Activated T-cell treated with anti-CD3 and anti-CD28 coated beads, Interleukin-2, amount 50 U/mL, for 24 hours (primary cell): Measurements from ENCODE around the gene DOCK6.
"Not testable (repeated sequence)": the region's sequence is repeated elsewhere in the genome, so short reads cannot be mapped to it uniquely, and the experiment has no call there.

Experiments used
- DNase-seq: peaks from one replicate; pipeline ENCODE4 v3.0.0-alpha.2; 2020
- H3K27ac Mint-ChIP-seq: 2 replicates; pipeline ENCODE4 v1.8.0; 2020; ENCODE audit warnings: mild to moderate bottlenecking, mixed read lengths
- H3K27me3 Mint-ChIP-seq: 2 replicates; pipeline ENCODE4 v1.8.0; 2020; ENCODE audit warnings: mixed read lengths
- H3K36me3 Mint-ChIP-seq: 2 replicates; pipeline ENCODE4 v1.8.0; 2020; ENCODE audit warnings: low read depth, mixed read lengths
- H3K4me1 Mint-ChIP-seq: 2 replicates; pipeline ENCODE4 v1.8.0; 2020; ENCODE audit warnings: low read depth, mixed read lengths
- H3K4me3 Mint-ChIP-seq: 2 replicates; pipeline ENCODE4 v1.8.0; 2020; ENCODE audit warnings: mild to moderate bottlenecking, moderate library complexity, mixed read lengths
- H3K9me3 Mint-ChIP-seq: 2 replicates; pipeline ENCODE4 v1.8.0; 2020; ENCODE audit warnings: mixed read lengths

Gene DOCK6

DNA sequence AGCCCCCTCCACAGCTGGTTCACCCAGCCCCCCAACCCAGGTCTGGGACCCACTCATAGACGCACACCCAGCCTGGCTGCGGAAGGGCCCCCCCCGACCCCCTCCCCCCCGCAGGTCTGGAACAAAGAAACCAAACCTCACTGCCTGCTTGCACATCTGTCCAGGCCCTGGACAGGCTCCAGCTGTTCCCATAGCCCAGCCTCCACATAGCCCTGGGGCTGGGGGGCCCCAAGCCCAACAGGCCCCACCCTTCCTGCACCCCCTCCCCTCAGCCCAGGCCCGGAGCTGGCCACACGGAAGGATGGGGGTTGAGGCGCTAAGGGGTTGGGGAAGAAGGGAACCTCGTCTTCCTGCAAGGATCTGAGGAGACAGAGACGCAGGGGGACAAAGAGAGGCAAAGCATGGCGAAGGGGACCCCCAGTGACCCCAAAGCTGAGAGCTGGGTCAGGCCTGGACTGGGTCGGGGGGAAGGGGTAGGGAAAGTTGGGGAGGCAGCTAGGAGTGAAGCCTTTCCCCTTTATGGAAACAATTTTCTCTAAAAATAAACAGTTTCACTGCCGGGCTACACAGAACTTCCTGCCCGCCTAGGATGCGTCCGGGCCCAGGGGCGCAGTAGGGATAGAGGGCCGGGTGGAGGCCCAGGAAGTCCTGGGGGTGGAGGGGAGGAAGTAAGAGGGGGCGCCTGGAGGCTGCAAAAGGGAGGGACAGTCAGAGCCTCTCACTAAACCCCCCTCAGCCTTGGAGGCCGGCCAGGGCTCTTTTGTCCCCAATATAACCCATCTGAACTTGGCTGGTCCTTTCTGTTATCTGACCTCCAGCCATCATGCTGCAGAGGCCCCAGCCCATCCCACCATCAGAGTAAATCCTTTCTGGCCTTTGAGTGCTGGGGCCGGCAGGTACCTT lies 67.4 kb downstream of the DOCK6 start:
- Mint-ChIP-seq H3K9me3 (no peaks in the 10 kb centered on the region), H3K4me3 (no peak overlapping the region), H3K27ac (no peak overlapping the region), H3K4me1 (peaks cover 8% of the 10 kb centered on the region), H3K36me3 (no peaks in the 10 kb centered on the region), H3K27me3 (peaks cover 20% of the 10 kb centered on the region)
- no peak for DNase-seq

- Mint-ChIP-seq H3K9me3 (no peaks in the 10 kb centered on the region), H3K36me3 (no peaks in the 10 kb centered on the region), H3K27me3 (peaks cover 20% of the 10 kb centered on the region), H3K27ac (no peak overlapping the region), H3K4me1 (peaks cover 8% of the 10 kb centered on the region), H3K4me3 (no peak overlapping the region)
- no peak for DNase-seq
Measured at GRCh38 chr19:11194173-11194572, 68.2 kb downstream of the DOCK6 start.

DNA sequence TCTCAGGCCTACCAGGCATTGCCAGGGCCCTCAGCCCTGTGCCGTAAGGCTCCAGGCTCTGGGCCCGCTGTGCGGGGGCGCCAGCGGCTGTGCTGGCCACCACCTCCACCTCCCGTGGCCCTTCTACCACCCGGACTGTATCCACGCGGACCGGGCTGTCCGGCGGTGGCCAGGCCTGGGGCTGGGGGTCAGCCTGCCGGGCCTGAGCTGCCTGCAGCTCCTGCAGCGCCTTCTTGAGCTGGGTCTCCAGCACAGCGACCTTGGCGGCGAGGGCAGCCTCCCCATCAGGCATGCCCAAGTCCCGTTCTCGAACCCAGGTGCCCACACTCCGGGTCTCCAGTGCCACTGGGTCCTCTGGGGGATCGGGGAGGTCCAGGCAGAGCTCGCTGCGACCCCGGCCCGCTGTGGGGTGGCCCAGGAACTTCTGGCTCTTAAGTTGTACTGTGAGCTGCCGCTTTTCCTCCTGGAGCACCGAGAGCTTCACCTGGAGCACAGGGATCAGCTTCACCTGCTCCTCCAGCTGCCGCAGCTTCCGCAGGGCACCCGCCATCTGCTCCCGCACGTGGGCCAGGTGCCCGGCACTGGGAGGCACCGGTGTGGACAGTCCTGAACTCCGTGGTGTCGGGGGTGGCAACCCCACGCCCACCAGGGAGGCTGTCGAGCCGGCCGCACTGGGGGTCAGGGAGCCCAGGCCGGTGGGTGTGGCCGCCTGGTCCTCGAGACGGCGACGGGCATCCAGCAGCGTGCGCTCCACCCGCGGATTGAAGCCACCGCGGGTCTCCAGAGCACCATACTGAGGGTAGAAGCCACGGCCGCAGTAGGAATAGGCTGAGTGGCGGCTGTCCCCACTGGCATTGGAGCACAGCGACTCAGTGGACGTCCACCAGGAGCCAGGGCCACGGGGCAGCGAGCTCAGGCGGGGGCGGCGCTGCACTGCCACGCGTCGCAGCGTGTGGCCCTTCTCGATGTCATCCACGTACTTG lies 69.1 kb downstream of the DOCK6 start:
- H3K27ac Mint-ChIP-seq = no peak overlapping the region
- no peaks in the 10 kb centered on the region for H3K36me3 Mint-ChIP-seq
- H3K4me3 Mint-ChIP-seq = no peak overlapping the region
- peaks cover 20% of the 10 kb centered on the region for H3K27me3 Mint-ChIP-seq
- no peaks in the 10 kb centered on the region for H3K9me3 Mint-ChIP-seq
- no peak for DNase-seq
- H3K4me1 Mint-ChIP-seq = peaks cover 8% of the 10 kb centered on the region

DNA sequence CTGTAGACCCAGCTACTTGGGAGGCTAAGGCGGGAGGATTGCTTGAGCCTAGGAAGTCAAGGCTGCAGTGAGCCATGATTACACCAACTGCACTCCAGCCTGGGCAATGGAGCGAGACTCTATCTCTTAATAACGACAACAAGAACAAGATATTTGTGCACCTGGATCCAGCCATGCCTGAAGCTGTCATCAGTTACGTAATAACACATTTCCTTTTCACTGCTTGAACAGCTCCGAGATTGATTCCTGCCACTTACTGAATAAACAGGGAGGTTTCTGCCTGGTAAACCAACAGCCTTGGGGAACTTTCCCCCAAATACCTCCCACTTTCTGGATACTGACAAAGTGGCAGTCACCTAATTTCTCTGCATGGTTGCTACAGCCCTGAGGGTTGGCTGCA lies 70.4 kb downstream of the DOCK6 start:
- peaks cover 17% of the 10 kb centered on the region for H3K27me3 Mint-ChIP-seq
- DNase-seq = no peak
- no peaks in the 10 kb centered on the region for H3K36me3 Mint-ChIP-seq
- no peaks in the 10 kb centered on the region for H3K9me3 Mint-ChIP-seq
- H3K4me3 Mint-ChIP-seq = no peak overlapping the region
- H3K4me1 Mint-ChIP-seq = peaks cover 4% of the 10 kb centered on the region
- H3K27ac Mint-ChIP-seq = no peak overlapping the region

DNA sequence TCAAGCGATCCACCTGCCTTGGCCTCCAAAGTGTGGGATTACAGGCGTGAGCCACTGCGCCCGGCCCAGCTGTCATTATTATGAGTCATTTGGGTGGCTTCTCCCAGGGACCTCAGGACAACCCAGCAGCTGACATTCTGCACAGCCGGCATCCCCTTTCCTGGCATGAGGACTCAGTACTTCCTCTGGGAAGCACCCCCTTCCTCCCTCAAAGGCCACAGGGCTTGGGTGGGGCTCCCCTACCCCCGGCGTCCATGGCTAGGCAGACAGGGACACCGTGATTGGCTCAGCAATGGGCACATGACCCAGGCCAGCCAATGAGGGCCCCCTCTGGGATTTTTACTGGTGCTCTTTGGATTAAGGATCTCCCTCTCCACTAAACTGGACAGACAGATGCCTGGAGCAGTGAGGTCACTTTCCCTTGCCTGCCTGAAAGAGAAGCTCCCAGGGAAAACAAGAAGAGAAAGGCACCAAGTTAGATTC lies 71.0 kb downstream of the DOCK6 start:
- no peak overlapping the region for H3K27ac Mint-ChIP-seq
- no peak overlapping the region for H3K4me3 Mint-ChIP-seq
- peaks cover 2% of the 10 kb centered on the region for H3K4me1 Mint-ChIP-seq
- no peaks in the 10 kb centered on the region for H3K36me3 Mint-ChIP-seq
- peaks cover 14% of the 10 kb centered on the region for H3K27me3 Mint-ChIP-seq
- H3K9me3 Mint-ChIP-seq = no peaks in the 10 kb centered on the region
- DNase-seq = no peak

- Mint-ChIP-seq H3K4me3 (no peak overlapping the region), H3K9me3 (no peaks in the 10 kb centered on the region), H3K27me3 (peaks cover 7% of the 10 kb centered on the region), H3K27ac (no peak overlapping the region), H3K36me3 (no peaks in the 10 kb centered on the region), H3K4me1 (peaks cover under 1% of the 10 kb centered on the region)
- DNase-seq = no peak
Measured at GRCh38 chr19:11190501-11190900, 71.8 kb downstream of the DOCK6 start.

DNA sequence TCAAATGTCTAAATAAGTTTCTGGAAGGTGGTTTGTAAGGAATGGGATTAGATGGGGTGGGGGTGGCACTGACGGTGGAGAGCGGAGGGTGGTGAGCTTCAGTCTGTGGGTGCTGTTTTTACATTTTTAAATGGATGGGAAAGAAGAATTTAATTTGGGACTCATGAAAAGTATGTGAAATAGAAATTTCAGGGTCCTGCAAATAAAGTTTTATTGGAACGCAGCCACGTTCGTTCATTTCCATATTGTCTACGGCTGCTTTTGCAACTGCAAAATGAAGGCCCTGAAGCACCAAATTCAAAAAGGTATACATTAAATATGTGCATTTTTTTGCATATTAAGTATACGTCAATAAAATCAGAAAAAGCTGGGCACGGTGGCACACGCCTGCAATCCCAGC lies 74.9 kb downstream of the DOCK6 start:
- Mint-ChIP-seq H3K27me3 (no peaks in the 10 kb centered on the region), H3K4me1 (no peaks in the 10 kb centered on the region), H3K36me3 (no peaks in the 10 kb centered on the region), H3K27ac (no peak overlapping the region), H3K9me3 (no peaks in the 10 kb centered on the region), H3K4me3 (no peak overlapping the region)
- no peak for DNase-seq

- Mint-ChIP-seq H3K9me3 (no peaks in the 10 kb centered on the region), H3K27me3 (no peaks in the 10 kb centered on the region), H3K36me3 (no peaks in the 10 kb centered on the region), H3K27ac (no peak overlapping the region), H3K4me1 (peaks cover 6% of the 10 kb centered on the region), H3K4me3 (no peak overlapping the region)
- DNase-seq = no peak
Measured at GRCh38 chr19:11182994-11183393, 79.3 kb downstream of the DOCK6 start.

DNA sequence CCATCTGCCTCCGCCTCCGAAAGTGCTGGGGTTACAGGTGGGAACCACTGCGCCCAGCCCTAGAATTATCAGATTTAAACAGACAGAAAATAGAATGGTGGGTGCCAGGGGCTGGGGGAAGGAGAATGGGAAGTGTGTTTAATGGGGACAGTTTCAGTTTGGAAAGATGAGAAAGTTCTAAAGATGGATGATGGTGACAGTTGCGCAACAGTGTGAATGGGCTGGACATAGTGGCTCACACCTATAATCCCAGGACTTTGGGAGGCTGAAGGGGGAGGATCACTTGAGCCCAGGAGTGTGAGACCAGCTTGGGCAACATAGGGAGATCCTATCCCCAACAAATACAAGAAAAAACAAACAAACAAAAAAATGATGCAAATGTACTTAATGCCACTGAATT lies 80.8 kb downstream of the DOCK6 start:
- no peak overlapping the region for H3K4me3 Mint-ChIP-seq
- H3K4me1 Mint-ChIP-seq = peaks cover 6% of the 10 kb centered on the region
- no peaks in the 10 kb centered on the region for H3K27me3 Mint-ChIP-seq
- DNase-seq = no peak
- no peaks in the 10 kb centered on the region for H3K9me3 Mint-ChIP-seq
- H3K27ac Mint-ChIP-seq = no peak overlapping the region
- no peaks in the 10 kb centered on the region for H3K36me3 Mint-ChIP-seq

DNA sequence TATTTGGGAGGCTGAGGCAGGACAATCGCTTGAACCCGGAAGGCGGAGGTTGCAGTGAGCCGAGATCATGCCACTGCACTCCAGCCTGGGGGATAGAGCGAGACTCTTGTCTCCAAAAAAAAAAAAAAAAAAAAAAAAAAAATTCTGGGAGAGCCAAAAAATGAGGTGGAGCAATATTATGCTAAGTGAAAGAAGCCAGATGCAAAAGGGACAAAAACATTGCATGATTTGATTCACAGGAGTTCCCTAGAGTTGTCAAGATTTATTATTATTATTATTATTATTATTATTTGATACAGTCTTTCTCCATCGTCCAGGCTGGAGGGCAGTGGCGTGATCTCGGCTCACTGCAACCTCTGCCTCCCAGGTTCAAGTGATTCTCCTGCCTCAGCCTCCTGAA lies 81.3 kb downstream of the DOCK6 start:
- H3K27me3 Mint-ChIP-seq = not testable (repeated sequence)

DNA sequence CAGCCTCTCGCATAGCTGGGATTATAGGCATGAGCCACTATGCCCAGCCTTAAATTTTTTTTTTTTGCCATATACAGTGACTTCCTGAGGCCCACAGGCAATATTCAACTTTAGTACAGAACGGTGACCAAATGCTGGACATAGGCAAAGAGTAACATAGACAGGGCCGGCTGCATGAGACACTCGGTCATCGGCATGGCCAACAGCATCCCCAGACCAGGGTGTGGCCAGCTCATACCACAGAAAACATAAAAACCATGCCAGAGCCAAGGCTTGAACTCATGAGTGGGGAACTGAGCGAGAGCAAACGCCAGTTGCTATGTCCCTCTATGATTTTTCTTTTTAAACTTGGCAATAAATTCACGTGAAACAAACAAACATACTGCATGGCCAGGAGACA lies 82.0 kb downstream of the DOCK6 start:
- Mint-ChIP-seq H3K27ac (no peak overlapping the region), H3K4me3 (no peak overlapping the region), H3K36me3 (no peaks in the 10 kb centered on the region)

More for the DNA sequence above, 81.3 kb downstream of the DOCK6 start:
- not testable (repeated sequence) for DNase-seq, H3K4me3 Mint-ChIP-seq, H3K4me1 Mint-ChIP-seq, H3K36me3 Mint-ChIP-seq, H3K9me3 Mint-ChIP-seq, H3K27ac Mint-ChIP-seq

GRCh38 chr19:11179716-11180297 lies 82.5 kb downstream of the DOCK6 start:
- Mint-ChIP-seq H3K4me3 (no peak overlapping the region), H3K36me3 (no peaks in the 10 kb centered on the region), H3K4me1 (peaks cover 6% of the 10 kb centered on the region), H3K27me3 (no peaks in the 10 kb centered on the region), H3K27ac (no peak overlapping the region), H3K9me3 (no peaks in the 10 kb centered on the region)
- no peak for DNase-seq

More for the DNA sequence above, 82.0 kb downstream of the DOCK6 start:
- H3K4me1 Mint-ChIP-seq = peaks cover 6% of the 10 kb centered on the region
- no peaks in the 10 kb centered on the region for H3K27me3 Mint-ChIP-seq
- no peaks in the 10 kb centered on the region for H3K9me3 Mint-ChIP-seq
- no peak for DNase-seq

- not testable (repeated sequence) for DNase-seq, H3K4me1 Mint-ChIP-seq, H3K9me3 Mint-ChIP-seq, H3K36me3 Mint-ChIP-seq, H3K4me3 Mint-ChIP-seq, H3K27ac Mint-ChIP-seq, H3K27me3 Mint-ChIP-seq
Measured at GRCh38 chr19:11179145-11179465, 83.2 kb downstream of the DOCK6 start.

DNA sequence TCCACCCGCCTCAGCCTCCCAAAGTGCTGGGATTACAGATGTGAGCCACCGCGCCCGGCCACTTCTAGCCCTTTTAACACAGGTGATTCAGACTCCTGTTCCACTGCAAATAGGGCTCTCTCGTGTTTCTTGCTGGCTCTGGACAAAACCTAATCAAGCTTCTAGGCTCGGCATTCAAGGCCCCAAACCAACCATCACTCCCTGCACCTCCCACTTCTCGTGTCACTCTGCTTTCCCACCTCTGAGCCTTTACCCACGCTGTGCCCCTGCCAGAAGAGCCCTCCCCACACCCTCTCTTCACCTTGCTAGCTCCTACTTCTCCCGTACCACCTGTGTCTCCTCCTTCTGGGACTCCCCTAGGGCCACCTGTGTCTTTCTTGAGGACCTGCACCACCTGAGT lies 84.7 kb downstream of the DOCK6 start:
- H3K27ac Mint-ChIP-seq = no peak overlapping the region

More for the DNA sequence above, 84.7 kb downstream of the DOCK6 start:
- H3K4me3 Mint-ChIP-seq = no peak overlapping the region
- H3K36me3 Mint-ChIP-seq = no peaks in the 10 kb centered on the region
- DNase-seq = no peak
- H3K9me3 Mint-ChIP-seq = no peaks in the 10 kb centered on the region
- peaks cover 6% of the 10 kb centered on the region for H3K4me1 Mint-ChIP-seq
- no peaks in the 10 kb centered on the region for H3K27me3 Mint-ChIP-seq
